Activated CD4-positive, alpha-beta T cell treated with anti-CD3 and anti-CD28 coated beads, Interleukin-2, Interleukin-4, amounts not matched to agents 100 ng/mL and 50 ng/mL, durations not matched to agents 16 hours and 8 hours (primary cell): Measurements from ENCODE around the gene KLHDC7B.
"Not testable (repeated sequence)": the region's sequence is repeated elsewhere in the genome, so short reads cannot be mapped to it uniquely, and the experiment has no call there.

Experiments used
- DNase-seq: peaks from one replicate; pipeline ENCODE4 v3.0.0-alpha.2; 2020; ENCODE audit warnings: low spot score

The KLHDC7B gene

GRCh38 chr22:50529897-50530579 lies 15.7 kb upstream of the KLHDC7B start, which contains the start of gene TYMP:
Gene TYMP (minus strand): TSS chr22:50530012. CDS start chr22:50529709, 303 bp downstream.
- DNase-seq = peak; percentile 78

- no peak for DNase-seq
These were observed 15.2 kb upstream of the KLHDC7B start for GRCh38 chr22:50530580-50530876.

- peak; percentile 90 for DNase-seq
These were observed 14.7 kb upstream of the KLHDC7B start for GRCh38 chr22:50530877-50531545.

DNA sequence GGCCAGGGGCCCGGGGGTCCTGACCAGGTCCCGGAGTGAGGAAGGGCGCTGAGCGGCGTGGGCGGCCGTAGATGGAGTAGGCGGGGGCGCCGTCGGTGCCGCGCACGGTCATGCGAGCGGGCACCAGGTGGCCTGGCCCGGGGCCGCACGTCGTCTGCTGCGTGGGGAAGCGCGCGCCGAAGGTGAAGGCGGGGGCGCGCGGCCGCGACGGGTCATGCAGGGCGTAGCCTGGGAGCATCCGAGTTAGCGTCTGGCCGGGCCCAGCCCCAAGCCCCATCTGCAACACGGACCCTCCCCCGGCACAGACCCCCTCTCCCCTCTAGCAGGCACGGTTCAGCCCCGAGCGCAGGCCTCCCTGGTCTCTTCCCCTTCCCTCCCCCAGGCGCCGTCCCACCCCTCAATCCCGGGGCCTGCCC lies 14.1 kb upstream of the KLHDC7B start:
- peak; percentile 71 for DNase-seq

DNA sequence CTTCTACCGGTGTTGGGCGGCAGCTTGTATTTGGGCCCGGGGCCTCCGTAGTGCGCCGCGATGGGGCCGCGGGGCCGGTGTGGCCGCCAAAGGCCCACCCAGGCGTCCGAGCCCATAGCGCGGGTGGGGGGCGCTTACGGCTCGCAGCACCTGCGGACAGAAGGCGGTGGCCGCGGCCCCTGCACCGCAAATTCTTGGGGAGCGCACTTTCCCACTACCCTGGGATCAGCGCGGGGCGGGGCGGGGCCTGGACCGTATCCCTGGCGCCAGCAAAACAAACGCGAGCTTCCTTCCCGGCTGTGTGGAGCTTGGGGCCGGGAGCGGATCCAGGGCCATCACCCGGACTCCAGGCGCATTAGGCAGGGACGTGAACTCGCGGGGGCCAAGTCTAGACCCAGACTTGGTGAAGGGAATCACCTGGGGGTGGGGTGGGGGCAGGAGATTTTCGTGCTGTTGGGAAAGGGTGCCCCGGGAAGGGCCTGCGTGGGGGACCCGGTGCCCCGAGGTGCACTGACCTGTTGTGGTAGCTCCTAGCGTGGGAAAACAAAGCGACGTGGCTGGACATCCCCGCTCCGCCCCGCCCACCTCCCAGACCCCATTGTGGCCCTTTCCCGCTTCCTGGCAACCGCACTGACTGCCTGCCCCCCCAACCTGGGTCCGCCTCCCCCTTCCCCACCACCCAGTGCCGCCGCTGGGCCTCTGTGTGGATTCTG lies 13.6 kb upstream of the KLHDC7B start:
- DNase-seq = no peak

- DNase-seq = no peak
These were observed 12.6 kb upstream of the KLHDC7B start for GRCh38 chr22:50532824-50533796.

DNA sequence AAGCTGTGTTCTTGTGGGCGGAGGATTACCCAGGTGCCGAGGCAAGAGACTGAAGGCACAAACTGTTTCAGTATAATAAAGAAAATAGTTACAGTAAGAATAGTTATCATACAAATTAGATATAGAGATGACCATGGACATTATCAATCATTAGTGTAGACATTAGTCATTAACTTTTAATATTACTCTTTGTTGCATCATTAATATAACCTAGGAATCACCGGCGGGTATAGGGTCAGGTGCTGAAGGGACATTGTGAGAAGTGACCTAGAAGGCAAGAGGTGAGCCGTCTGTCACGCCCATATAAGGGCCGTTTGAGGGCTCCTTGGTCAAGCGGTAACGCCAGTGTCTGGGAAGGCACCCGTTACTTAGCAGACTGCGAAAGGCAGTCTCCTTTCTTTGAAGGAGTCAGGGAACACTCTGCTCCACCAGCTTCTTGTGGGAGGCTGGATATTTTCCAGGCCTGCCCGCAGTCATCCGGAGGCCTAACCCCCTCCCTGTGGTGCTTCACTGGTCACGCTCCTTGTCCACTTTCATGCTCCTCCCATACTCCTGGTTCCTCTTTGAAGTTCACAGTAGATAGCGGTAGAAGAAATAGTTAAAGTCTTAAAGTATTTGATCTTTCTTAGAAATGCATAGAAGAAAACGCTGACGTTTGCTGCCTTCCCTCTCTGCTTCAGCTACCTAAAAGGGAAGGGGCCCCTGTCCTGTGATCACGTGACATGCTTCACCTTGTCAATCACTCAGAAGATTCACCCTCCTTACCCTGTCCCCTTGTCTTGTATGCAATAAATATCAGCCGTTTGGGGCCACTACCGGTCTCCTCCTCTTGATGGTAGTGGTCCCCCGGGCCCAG lies 11.6 kb upstream of the KLHDC7B start:
- not testable (repeated sequence) for DNase-seq

GRCh38 chr22:50535113-50535512 lies 10.6 kb upstream of the KLHDC7B start:
- no peak for DNase-seq

GRCh38 chr22:50536226-50536625 lies 9.5 kb upstream of the KLHDC7B start:
- DNase-seq = no peak

GRCh38 chr22:50537765-50538164 lies 7.9 kb upstream of the KLHDC7B start:
- DNase-seq = no peak

DNA sequence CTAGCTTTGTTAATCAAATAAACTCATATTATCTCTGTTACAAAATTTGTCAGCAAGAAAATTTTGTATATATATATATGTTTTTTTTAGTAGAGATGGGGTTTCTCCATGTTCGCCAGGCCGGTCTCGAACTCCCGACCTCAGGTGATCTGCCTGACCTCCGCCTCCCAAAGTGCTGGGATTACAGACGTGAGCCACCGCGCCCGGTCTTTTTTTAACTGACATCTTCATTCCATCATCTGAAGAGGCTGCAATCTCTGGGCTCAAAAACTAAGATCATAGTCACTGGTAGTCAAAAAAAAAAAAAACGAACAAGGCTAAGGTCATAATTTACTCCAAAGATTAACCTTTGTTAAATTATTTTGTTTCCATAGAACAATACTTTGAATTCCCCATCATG lies 5.3 kb upstream of the KLHDC7B start:
- DNase-seq = no peak

- peak; percentile 88 for DNase-seq
These were observed 4.1 kb upstream of the KLHDC7B start for GRCh38 chr22:50541667-50542026.

GRCh38 chr22:50542416-50542927 lies 3.2 kb upstream of the KLHDC7B start:
- DNase-seq = peak; percentile 86

- peak; percentile 89 for DNase-seq
These were observed 1.5 kb upstream of the KLHDC7B start for GRCh38 chr22:50544078-50544745.

DNA sequence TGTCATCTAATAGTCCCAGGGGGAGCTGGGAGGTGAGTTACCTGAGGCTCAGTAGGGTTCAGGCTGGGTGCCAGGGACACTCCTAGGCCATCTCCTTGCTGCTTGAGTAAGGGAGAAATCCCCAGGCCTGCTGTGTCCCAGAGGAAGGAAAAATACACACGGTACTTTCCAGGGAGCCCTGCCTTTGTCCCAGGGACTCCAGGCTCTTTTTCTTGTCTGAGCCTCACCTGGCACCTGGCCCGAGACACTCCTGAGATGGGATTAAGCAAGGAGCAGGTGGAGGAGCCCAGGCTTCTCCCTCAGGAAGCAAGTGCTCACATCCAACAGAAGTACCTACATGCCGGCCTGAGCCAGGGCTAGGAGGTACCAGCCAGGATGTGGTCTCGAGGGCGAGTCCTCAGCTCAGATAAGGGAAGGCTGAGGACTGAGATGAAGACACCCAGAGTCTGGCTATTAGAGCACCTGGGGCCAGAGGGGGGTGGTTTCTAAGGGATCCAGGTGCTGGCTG lies 899 bp upstream of the KLHDC7B start:
- DNase-seq = no peak

DNA sequence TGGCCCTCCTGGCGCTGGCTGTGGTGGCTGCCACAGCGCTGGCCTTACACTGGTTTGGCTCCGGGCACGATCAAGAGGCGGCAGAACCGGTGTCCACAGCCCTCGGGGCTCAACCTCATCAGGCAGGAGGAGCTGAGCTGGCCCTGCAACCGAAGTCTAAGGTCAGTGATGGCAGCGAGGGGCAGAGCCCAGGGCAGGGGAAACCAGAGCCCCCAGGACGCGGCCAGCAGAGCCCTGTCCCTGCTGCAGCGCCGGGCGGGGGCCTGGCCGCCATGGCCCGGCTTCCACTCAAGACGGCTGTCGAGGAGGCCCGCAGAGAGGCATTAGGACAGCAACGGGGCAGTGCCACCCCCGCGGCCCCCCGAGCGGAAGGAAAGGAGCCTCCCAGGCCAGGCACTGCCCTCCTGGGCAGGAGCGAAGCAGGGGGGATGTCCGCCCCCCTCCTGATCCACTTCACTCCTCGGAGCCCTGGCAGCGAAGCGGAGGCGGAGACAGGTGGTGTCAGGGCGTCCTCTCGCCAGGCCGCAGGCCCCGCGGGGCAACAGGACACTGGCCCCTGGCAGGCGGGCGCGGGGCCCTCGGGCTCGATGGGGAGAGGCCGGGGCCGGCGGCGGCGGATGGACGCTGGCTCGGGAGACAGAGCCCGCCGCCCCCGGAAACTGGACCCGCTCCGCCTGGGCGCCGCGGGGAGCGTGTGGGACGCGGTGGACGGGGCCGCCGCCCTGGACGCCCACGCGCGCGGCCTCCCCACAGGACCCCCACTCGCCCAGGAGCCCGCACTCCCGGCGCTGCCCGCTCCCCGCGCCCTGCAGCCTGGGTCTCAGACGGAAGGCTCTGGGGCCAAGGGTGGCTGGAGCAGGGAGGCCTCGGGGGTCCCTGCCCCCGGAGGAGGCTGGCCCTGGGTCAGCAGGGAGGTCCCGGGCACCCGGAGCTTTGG lies 895 bp downstream of the KLHDC7B start:
- no peak for DNase-seq

DNA sequence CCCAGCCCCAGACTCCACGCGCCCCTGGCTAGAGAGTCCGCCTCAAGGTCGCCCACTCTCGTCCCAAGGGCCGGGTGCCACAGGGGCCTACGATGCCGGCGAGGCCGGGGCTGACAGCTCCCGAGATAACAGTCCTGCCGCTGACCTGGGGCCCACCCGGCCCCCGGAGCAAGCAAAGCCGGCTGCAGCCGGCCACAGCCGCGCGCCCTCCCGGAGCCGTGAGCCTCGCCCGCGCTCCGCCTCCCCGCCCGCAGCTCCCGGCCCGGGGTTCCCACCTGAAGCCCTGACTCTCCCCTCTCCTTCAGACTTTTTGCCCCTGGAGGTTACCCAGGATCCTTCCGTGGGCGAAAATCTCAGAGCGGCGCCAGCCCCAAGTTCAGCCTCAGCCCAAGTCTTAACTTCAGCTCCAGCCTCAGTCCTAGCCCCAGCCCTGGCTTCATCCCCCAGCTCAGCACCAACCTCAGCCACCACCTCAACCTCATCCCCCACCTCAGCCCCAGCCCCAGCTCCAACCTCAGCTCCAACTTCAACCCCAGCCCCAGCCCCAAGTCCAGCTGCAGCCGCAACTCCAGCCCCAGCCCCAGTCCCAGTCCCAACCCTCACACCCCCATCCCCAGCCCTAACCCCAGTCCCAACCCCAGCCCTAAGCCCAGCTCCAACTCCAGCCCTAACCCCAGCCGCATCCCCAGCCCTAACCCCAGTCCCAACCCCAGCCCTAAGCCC lies 1.7 kb downstream of the KLHDC7B start:
- no peak for DNase-seq
